A673 (cell line): Measurements from ENCODE around the gene STRAP.

Experiments used
- CTCF ChIP-seq: fragments of 300-800, 200-600 bp; sonication (generic); conservative IDR thresholded peaks from 2 replicates; pipeline ENCODE4 v1.5.1; 2017; ENCODE audit warnings: low read depth, mild to moderate bottlenecking, antibody characterized with exemption, low read length, moderate library complexity, mixed read lengths
- EZH2 ChIP-seq: fragments of 200-600 bp; sonication (generic); IDR thresholded peaks from 2 replicates; pipeline ENCODE4 v1.6.1; 2017; ENCODE audit warnings: borderline replicate concordance, low read depth, mild to moderate bottlenecking, mixed read lengths, antibody characterized with exemption, low read length; ENCODE audit not compliant: poor library complexity, severe bottlenecking

GRCh38 chr12:15839041-15839440 is 43.1 kb upstream of the STRAP start:
- TF ChIP-seq EZH2 (no peak), CTCF (no peak)
